DMS 273 treated with DMSO at 0.1 percent for 48 hours (cell line): ENCODE measurements around the gene TXNDC15.
A peak's percentile ranks its signal among the peaks of the same experiment; 100 is the strongest.
"Not testable (repeated sequence)": the region's sequence is repeated elsewhere in the genome, so short reads cannot be mapped to it uniquely, and the experiment has no call there.

ENCODE experiments used
- DNase-seq: peaks from one replicate; lab custom pipeline; 2025; lab: John Stamatoyannopoulos, UW

The TXNDC15 gene

GRCh38 chr5:134873987-134874830, at the start of gene TXNDC15:
TSS of gene TXNDC15 (plus strand) at chr5:134874371. CDS start at chr5:134874428, 57 bp downstream.
- peak; percentile 34 for DNase-seq

DNA sequence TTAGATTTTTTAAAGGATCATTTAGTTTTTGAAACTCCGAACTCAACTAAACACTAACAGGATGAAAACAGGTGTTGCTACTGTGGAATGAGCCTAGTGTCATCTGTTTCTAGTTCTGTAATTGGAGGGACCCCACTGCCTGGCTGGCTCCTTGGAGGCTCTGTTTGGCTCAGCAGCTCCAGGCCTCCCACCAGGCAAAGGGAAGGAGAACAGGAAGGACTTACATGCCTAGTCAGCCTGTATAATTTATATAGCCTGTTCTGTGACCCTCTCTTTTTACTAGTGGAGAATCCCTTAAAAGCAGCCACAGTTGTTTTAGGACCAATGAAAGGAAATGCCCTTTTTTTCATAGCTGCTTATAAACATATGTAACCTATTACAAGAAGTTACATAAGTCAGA, 49.5 kb upstream of the TXNDC15 start:
- no peak for DNase-seq

GRCh38 chr5:134825212-134825611, 49.0 kb upstream of the TXNDC15 start:
- no peak for DNase-seq

GRCh38 chr5:134833340-134834032, 40.7 kb upstream of the TXNDC15 start:
- no peak for DNase-seq

DNA sequence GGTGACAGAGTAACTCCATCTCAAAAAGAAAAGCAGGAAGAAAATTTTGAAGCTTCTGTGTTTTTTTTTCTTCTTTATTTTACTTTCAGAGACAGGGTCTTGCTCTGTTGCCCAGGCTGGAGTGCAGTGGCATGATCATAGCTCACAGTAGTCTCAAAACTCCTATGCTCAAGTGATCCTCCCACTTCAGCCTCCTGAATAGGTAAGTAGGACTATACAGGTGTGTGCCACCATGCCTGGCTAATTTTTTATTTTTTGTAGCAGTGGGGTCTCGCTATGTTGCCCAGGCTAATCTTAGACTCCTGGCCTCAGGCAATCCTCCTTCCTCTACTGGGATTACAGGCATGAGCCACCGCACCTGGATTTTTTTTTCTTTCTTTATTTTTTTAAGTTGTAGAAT, 38.5 kb upstream of the TXNDC15 start:
- DNase-seq, result no peak

DNA sequence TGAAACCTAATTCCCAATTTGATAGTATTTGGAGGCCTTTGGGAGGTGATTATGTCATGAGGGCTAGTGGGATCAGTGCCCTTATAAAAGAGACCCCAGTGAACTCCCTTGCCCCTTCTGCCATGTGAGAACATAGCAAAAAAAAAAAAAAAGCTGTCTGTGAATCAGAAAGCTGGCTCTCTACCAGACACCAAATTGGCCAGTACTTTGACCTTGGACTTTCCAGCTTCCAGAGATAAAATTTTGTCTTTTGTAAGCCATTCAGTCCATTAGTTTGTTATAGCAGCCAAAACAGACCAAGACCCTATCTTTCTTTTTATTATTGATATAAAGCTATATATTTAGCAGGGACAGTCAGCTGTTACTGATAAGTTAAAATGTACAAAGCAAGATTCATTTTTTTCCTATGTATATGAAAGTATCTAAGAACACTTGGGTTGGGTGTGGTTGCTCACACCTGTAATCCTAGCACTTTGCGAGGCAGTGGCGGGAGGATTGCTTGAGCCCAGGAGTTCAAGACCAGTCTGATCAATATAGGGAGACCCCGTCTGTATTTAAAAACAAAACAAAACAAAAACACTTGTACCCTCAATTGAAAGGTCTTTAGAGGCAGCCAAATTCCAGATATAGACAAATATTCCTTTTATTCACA, 36.5 kb upstream of the TXNDC15 start:
- no peak for DNase-seq

DNA sequence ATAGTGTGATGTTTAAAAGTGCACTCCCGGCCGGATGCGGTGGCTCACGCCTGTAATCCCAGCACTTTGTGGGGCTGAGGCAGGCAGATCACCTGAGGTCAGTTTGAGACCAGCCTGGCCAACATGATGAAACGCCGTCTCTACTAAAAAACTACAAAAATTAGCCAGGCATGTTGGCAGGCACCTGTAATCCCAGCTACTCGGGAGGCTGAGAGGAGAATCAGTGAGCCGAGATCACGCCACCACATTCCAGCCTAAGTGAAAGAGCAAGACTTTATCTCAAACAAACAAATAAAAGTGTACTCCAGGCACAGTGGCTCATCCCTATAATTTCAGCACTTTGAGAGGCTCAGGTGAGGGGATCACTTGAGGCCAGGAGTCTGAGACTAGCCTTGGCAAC, 35.8 kb upstream of the TXNDC15 start:
- not testable (repeated sequence) for DNase-seq

GRCh38 chr5:134840811-134841210, 33.4 kb upstream of the TXNDC15 start:
- no peak for DNase-seq

DNA sequence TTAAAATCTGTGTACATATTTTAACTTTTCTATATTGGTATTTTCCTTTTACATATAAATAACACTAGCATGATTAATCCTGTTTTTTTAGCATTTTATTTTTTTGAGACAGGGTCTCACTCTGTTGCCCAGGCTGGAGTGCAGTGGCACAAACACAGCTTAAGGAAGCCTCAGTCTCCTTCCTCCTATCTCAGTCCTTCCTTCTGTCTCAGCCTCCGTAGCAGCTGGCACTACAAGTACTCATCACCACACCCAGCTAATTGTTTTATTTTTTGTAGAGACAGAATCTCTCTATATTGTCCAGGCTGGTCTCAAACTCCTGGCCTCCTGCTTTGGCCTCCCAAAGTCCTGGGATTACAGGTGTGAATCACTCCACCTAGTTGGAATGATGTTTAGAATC, 29.9 kb upstream of the TXNDC15 start:
- DNase-seq, result no peak

DNA sequence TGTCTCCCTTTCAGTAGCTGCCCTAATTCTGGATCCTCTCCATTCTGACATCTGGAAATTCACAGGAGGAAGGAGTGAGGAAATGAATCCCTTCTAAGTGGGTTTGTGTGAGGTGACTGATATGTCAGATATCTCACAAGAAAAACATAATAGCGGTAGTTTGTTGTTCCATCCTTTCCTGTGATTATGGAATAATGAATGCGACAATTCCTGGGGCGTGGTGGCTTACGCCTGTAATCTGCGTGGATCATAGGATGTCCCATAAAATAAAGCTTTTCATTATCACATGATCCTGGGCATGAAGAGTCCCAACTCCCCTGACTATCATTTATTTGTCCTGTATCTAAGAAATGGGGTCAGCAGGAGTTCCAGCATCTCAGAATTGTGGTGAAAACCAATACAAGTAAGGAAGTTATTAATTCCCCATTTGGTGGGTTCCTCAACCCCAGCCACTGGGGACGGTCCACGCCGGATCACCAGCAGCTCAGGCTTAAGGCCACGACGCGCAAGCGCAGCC, 28.8 kb upstream of the TXNDC15 start:
- DNase-seq, result no peak

DNA sequence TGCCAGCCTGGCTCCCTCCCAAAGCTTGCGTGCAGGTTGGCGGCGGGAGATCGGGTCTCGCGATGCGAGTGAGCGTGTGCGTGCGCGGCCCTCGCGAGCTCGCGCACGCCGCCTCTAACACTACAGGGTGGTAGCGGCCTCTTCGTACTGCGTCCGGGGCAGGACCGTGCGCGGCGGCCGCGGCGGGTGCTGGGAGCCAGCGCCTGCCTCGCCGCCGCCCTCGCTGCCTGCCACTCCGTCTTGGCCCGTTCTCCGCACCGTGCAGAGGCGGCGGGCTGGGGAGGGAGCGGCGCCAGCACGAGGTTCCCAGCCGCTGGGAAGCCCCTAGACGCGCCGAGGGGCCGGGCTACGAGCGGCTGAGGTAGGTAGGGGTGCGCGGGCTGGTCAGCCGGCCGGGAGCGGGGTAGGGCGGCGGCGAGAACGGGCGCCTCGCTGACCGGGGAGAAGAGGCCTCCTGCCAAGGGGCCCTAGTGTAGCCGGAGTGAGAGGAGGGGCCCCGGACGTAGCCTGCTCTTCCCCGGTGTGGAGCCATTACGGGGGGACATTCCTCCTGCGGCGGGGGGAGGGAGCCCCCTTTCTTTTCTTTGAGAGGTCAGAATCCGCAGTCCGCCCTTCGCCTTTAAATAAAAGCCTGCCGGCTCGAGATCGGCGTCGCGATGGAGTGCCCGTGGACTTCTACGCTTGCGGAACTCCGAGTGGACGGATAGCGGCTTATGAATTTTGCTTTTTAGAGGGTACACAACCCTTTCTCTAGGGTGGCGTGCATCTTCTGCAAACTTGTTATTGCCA, 28.1 kb upstream of the TXNDC15 start, which contains the start of gene C5orf24:
C5orf24 (plus strand) TSS at position 117 of the 789 bp plus-strand sequence. CDS start 8,933 bp downstream, outside the sequence.
- DNase-seq, result peak; percentile 89

- no peak for DNase-seq
Measured at GRCh38 chr5:134846641-134846960, 27.6 kb upstream of the TXNDC15 start.

DNA sequence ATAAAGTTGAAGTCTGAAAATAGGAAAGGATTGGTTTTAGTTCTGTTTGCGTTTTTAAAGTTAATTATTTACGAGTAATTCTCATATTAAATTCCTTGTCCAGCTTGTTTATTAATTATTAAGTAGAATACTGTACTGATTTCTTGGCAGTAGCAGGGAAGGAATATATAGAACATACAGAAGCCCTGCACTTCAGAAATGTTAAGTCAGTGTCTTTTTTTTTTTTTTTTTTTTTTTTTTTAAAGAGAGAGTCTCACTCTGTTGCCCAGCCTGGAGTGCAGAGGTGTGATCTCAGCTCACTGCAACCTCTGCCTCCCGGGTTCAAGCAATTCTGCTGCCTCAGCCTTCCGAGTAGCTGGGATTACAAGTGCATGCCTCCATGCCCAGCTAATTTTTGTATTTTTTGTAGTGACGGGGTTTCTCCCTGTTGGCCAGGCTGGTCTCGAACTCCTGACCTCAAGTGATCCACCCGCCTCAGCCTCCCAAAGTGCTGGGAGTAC, 24.7 kb upstream of the TXNDC15 start:
- not testable (repeated sequence) for DNase-seq

DNA sequence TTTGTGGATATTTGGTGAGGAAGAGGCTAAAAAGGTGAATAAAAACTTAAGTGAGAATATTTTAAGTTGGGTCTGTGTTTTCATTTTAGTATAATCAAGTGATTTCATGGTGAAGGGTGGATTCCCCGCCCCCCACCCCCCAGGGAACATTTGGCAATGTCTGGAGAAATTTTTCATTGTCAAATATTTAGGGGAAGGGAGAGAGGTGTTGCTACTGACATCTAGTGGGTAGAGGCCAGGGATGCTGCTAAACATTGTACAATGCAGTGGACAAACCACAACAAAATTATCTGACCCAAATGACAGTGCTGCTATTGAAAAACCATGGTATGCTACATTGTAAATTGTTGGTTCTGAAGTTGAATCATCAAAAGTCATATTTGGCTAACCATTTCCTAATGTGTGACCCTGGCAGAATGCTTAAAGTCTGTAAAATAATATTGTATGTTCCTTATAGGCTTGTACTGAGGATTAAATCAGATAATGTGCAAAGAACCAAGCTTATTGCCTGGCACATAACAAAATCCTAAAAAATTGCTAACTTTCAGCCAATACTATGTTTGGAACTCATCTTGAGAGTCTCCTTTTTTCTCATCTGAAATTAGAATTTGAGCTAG, 22.8 kb upstream of the TXNDC15 start:
- DNase-seq, result no peak

- DNase-seq, result not testable (repeated sequence)
Measured at GRCh38 chr5:134856465-134856864, 17.7 kb upstream of the TXNDC15 start.

- no peak for DNase-seq
Measured at GRCh38 chr5:134857401-134857800, 16.8 kb upstream of the TXNDC15 start.

DNA sequence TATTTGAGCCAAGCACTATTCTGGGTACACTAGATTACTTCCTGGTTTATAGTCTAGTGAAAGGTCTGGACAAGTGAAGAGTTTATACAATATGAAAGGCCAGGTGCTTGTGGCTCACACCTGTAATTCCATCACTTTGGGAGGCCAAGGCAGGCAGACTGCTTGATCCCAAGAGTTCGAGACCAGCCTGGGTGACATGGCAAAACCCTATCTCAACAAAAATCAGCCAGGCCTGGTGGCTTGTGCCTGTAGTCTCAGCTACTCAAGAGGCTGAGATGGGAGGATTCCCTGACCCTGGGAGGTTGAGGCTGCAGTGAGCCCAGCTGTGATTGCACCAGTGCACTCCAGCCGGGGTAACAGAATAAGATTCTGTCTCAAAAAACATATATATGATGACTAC, 9.5 kb upstream of the TXNDC15 start:
- DNase-seq, result no peak

- DNase-seq, result no peak
Measured at GRCh38 chr5:134873494-134873893, 677 bp upstream of the TXNDC15 start.

DNA sequence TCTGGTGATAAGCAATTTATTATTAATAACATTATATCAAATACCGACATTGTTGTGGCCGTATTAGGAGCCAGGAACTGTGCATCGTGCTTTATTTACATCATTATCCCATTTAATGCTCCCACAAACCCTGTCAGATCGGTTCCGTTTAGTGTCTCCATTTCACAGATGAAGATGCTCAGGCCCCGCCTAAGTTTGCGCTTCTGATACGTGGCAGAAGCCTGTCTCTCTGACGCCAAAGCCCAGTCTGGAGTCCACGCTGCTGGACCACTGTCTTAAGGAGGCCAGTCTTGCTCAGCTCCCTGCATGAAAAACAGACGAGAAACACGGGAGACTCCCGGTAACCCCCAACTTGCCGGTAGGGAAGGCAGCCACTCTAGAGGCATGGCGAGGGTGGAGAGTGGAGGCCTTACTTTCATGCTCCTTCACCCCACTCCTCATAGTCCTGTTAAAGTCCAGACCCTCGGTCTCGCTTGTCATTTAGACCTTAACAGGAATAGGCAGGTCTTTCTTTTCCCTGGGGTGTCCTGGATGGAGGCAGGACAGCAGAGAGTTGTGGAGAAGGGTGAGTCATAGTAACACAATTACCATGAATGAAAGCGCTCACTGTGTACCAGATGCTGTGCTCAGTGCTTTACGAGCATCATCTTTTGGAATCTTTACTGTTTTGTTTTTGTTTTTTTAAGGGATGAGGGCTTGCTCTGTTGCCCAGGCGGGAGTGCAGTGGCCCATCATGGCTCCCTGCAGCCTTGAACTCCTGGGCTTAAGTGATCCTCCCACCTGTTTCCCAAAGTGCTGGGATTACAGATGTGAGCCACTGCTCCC, 872 bp downstream of the TXNDC15 start:
- no peak for DNase-seq

DNA sequence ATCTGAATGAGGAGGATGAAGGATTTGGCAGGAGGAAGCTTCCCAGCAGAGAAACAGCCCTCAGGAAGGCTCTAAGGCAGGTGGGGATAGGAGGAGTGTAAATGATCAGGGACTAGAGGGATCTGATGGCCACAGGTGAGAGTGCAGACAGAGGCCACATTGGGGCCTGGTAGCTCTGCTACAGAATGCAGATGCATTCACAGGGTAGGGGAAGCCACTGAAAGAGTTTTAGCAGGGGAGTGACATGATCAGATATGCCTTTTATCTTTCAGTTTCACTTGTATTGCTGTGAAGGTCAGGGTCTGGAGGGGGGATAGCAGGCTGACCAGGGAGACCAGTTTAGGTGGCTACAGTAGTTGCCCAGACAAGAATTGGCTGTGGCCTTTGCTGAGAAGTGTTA, 3.0 kb downstream of the TXNDC15 start:
- no peak for DNase-seq
